Body of pancreas (tissue), 4 donors: ENCODE measurements around the gene RIPK4.

ENCODE experiments used
- POLR2A ChIP-seq, 3 donors: fragments of 450-650 bp; IDR thresholded peaks; one replicate each; pipeline ENCODE4 v1.6.1; 2016; ENCODE audit warnings: antibody characterized with exemption in 3 of 3, mild to moderate bottlenecking in 2 of 3
- TF ChIP-seq, protein P1 (sequence below), 7 experiments: fragments of 450-650 bp in 4 of 7; fragments of 200-600 bp in 3 of 7; sonication (generic) in 3 of 7; IDR thresholded peaks; one replicate each; pipeline ENCODE4 v1.5.1; 2016 to 2019; ENCODE audit warnings: antibody characterized with exemption in 7 of 7

DNA sequence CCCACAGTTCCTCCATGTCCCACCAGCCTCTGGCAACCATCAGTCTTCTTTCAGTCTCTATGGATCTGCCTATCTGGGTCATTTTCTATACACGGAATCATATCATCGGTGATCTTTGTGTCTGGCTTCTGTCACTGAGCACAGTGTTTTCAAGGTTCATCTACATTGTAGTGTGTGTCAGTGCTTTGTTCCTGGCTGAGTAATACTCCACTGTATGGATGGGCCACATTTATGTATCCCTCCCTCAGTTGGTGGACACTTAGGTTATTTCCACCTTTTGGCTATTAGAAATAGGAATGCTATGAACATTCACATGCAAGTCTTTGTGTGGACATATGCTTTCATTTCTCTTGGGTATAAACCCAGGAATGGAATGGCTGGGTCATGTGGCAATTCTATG, 46.6 kb downstream of the RIPK4 start:
- TF ChIP-seq, protein P1, sequence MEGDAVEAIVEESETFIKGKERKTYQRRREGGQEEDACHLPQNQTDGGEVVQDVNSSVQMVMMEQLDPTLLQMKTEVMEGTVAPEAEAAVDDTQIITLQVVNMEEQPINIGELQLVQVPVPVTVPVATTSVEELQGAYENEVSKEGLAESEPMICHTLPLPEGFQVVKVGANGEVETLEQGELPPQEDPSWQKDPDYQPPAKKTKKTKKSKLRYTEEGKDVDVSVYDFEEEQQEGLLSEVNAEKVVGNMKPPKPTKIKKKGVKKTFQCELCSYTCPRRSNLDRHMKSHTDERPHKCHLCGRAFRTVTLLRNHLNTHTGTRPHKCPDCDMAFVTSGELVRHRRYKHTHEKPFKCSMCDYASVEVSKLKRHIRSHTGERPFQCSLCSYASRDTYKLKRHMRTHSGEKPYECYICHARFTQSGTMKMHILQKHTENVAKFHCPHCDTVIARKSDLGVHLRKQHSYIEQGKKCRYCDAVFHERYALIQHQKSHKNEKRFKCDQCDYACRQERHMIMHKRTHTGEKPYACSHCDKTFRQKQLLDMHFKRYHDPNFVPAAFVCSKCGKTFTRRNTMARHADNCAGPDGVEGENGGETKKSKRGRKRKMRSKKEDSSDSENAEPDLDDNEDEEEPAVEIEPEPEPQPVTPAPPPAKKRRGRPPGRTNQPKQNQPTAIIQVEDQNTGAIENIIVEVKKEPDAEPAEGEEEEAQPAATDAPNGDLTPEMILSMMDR (IDR thresholded peaks at IDR 0.05): no peak
- no peak for TF ChIP-seq POLR2A (IDR thresholded peaks at IDR 0.05)
